Body of pancreas (tissue), 4 donors: ENCODE measurements around the gene DRC1. TPM values are rescaled to one million over a fixed set of nuclear protein-coding genes. Genes with fewer than 3 reads are reported as not detected.
A peak's percentile ranks its signal among the peaks of the same experiment; 100 is the strongest.

ENCODE experiments used
- ATAC-seq: fragments of 150-250 bp; one replicate; pipeline ENCODE4 v1.9.1; 2016
- DNase-seq, 4 donors: peaks; one replicate each; pipeline ENCODE4 v3.0.0-alpha.2; 2019
- H3K27ac ChIP-seq, 4 donors: fragments of 200-600 bp; sonication (generic); 1 replicate in 3 of 4; 2 replicates in 1 of 4; pipeline versions ENCODE4 v1.5.1 to v1.6.1; 2016 to 2019; ENCODE audit warnings: mild to moderate bottlenecking in 1 of 4, mixed read lengths in 1 of 4, moderate library complexity in 1 of 4
- H3K27me3 ChIP-seq, 2 donors: fragments of 200-600 bp; sonication (generic); one replicate each; pipeline ENCODE4 v1.6.0; 2016; ENCODE audit warnings: mild to moderate bottlenecking in 1 of 2
- H3K36me3 ChIP-seq, 2 donors: fragments of 200-600 bp; sonication (generic); replicated peaks in 1 of 2; 2 replicates each; pipeline ENCODE4 v1.5.1; 2016; ENCODE audit warnings: low read depth in 2 of 2; ENCODE audit not compliant: insufficient read depth in 1 of 2
- H3K4me1 ChIP-seq: fragments of 200-600 bp; sonication (generic); one replicate; pipeline ENCODE4 v1.6.0; 2016
- H3K4me3 ChIP-seq, 2 donors: fragments of 200-600 bp; sonication (generic); 1 replicate in 1 of 2; 2 replicates in 1 of 2; pipeline ENCODE4 v1.5.1; 2016 to 2019
- H3K9me3 ChIP-seq, 3 donors: fragments of 200-600 bp; sonication (generic); 1 replicate in 2 of 3; 2 replicates in 1 of 3; pipeline ENCODE4 v1.5.1; 2016
- POLR2A ChIP-seq, 3 donors: fragments of 450-650 bp; IDR thresholded peaks; one replicate each; pipeline ENCODE4 v1.6.1; 2016; ENCODE audit warnings: antibody characterized with exemption in 3 of 3, mild to moderate bottlenecking in 2 of 3
- WGBS, 2 donors: methylation state at CpG; one replicate each; pipeline ENCODE4 v1.1.5; 2017; 5-methylcytosine and 5-hydroxymethylcytosine counted together
- intact Hi-C: fragments of 100-400 bp; cut with DNase I; formaldehyde crosslinking; loops from one replicate; pipeline ENCODE4 v1.15.1; 2023
- total RNA-seq, 2 donors: library from RNA; depleted of rRNA; stranded (reverse); fragments of >200 nt; gene quantifications; one replicate each; pipeline ENCODE4 v1.1.0, GENCODE V29; 2016
- TF ChIP-seq, protein P1 (sequence below), 7 experiments: fragments of 450-650 bp in 4 of 7; fragments of 200-600 bp in 3 of 7; sonication (generic) in 3 of 7; IDR thresholded peaks; one replicate each; pipeline ENCODE4 v1.5.1; 2016 to 2019; ENCODE audit warnings: antibody characterized with exemption in 7 of 7

DRC1 gene
- total RNA-seq, 2 donors from 2014 or later: not detected

DNA sequence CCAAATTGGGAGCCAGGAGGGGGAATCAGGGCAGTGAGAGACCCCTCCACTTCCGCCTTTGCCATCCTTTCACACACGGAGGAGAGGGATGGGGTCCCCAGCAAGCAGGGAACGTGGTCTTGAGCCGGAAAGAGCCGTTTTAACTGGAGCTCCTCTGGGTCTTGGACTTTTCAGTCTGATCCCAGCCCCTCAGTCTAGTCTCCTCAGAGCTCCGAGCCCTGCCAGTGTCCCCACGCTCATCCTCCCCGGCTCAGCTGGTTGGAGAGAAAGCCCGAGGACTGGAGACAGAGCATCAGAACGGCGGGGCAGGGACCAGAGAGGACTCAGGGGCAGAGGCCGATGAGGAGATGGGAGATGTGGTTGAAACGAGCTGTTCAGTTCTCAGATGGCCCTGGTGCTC, 102.3 kb downstream of the DRC1 start:
- 40 to 47% methylated on average over 12 to 13 of the region's 13 CpGs for WGBS, 2 donors
- intact Hi-C loops: no loop called here
- H3K27me3 ChIP-seq: no peaks in the 10 kb centered on the region
- TF ChIP-seq, protein P1, sequence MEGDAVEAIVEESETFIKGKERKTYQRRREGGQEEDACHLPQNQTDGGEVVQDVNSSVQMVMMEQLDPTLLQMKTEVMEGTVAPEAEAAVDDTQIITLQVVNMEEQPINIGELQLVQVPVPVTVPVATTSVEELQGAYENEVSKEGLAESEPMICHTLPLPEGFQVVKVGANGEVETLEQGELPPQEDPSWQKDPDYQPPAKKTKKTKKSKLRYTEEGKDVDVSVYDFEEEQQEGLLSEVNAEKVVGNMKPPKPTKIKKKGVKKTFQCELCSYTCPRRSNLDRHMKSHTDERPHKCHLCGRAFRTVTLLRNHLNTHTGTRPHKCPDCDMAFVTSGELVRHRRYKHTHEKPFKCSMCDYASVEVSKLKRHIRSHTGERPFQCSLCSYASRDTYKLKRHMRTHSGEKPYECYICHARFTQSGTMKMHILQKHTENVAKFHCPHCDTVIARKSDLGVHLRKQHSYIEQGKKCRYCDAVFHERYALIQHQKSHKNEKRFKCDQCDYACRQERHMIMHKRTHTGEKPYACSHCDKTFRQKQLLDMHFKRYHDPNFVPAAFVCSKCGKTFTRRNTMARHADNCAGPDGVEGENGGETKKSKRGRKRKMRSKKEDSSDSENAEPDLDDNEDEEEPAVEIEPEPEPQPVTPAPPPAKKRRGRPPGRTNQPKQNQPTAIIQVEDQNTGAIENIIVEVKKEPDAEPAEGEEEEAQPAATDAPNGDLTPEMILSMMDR (IDR thresholded peaks at IDR 0.05): no peak
- no peak for TF ChIP-seq POLR2A (IDR thresholded peaks at IDR 0.05)
- H3K4me3 ChIP-seq: peak overlapping the region in 1 of 2 donors; percentile 55
- ATAC-seq (no peak), DNase-seq (no peak)
- H3K4me1 ChIP-seq: peaks cover 14% of the 10 kb centered on the region
- no peaks in the 10 kb centered on the region for H3K9me3 ChIP-seq
- H3K36me3 ChIP-seq: no peaks in the 10 kb centered on the region
- no peak overlapping the region for H3K27ac ChIP-seq

DNA sequence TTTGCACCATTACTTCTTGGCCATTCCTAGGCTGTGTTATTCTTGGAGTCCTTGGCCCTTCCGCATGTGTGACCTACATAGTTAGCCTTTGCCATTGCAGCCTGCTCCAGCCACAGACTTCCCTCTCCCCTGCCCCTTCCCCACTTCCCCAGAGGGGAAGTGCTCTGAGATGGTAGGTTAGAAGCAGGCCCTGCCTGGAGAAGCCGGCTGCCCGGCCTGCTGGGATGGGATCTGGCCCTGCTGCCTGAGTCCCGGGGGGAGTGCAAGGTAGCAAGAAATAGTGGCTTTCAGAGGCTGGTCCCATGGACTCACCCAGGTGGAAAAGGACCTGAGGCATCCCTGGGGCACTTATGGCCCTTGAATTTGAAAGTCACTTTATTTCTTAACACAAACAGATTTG, 104.6 kb downstream of the DRC1 start:
- H3K9me3 ChIP-seq: no peaks in the 10 kb centered on the region
- no peak for ATAC-seq
- intact Hi-C loops: no loop called here
- DNase-seq: no peak
- 76 to 88% methylated on average over 3 to 4 of the region's 4 CpGs for WGBS, 2 donors
- TF ChIP-seq, protein P1 (IDR thresholded peaks at IDR 0.05): no peak
- no peak for TF ChIP-seq POLR2A (IDR thresholded peaks at IDR 0.05)
- no peaks in the 10 kb centered on the region for H3K27me3 ChIP-seq
- H3K27ac ChIP-seq: no peak overlapping the region
- no peak overlapping the region for H3K4me3 ChIP-seq
- no peaks in the 10 kb centered on the region for H3K36me3 ChIP-seq
- H3K4me1 ChIP-seq: peaks cover 14% of the 10 kb centered on the region

Other genes with a start within 250 kb of the DRC1 start
- 1 to 10 TPM; 1.6 TPM for gene GAREM2, start 228.8 kb upstream of the DRC1 start, total RNA-seq
- gene HADHA, start 157.3 kb upstream of the DRC1 start, total RNA-seq: 100 to 1,000 TPM in 1 of 2 donors, 10 to 100 TPM in 1; 98.3 to 110 TPM
- gene HADHB, start 157.0 kb upstream of the DRC1 start, total RNA-seq: 100 to 1,000 TPM; 108 to 127 TPM
- 10 to 100 TPM; 10.4 to 31.3 TPM for gene SELENOI, start 55.8 kb upstream of the DRC1 start, total RNA-seq
- not detected for gene ADGRF3, start 55.1 kb upstream of the DRC1 start, total RNA-seq
- under 1 TPM in 1 of 2 donors, not detected in 1; 0.26 TPM for gene OTOF, start 76.2 kb downstream of the DRC1 start, total RNA-seq
- gene CIB4, start 239.4 kb downstream of the DRC1 start, total RNA-seq: not detected